22Rv1 (cell line): Measurements from ENCODE around the gene ABCA4.

ENCODE experiments used
- H3K27ac ChIP-seq: fragments of 450-650 bp; 2 replicates; pipeline ENCODE4 v1.5.1; 2017
- CTCF ChIP-seq: fragments of 450-650 bp; IDR thresholded peaks from 2 replicates; pipeline ENCODE4 v1.5.1; 2017; ENCODE audit warnings: mild to moderate bottlenecking
- ZFX ChIP-seq: fragments of 450-650 bp; IDR thresholded peaks from 2 replicates; pipeline ENCODE4 v1.6.1; 2017; ENCODE audit warnings: antibody characterized with exemption, borderline replicate concordance

Gene ABCA4

GRCh38 chr1:94109478-94109877, 11.5 kb downstream of the ABCA4 start:
- TF ChIP-seq CTCF (no peak), ZFX (no peak)
- H3K27ac ChIP-seq: no peak overlapping the region

- no peak overlapping the region for H3K27ac ChIP-seq
- TF ChIP-seq ZFX (no peak), CTCF (no peak)
These were observed 13.8 kb downstream of the ABCA4 start for GRCh38 chr1:94107141-94107540.

DNA sequence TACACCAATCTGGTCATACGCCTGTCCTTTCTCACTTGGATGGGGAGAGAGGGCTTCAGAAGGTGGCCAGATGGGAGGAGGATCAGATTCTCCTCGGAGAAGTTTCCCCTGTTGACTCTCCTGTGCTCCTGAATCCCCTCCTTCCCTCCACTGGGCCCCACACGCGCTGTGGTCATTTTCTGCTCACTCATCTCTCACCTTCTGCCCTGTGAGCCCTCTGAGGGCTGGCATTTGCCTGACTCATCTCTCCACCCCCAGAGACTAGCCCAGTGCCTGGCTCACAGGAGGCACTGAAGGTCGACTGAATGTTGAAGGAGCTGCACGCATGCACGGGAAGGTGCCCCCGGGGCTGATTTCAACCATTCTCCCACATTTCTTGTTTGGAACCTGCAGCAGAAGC, 14.2 kb downstream of the ABCA4 start:
- TF ChIP-seq CTCF: no peak
- TF ChIP-seq ZFX: no peak
- no peak overlapping the region for H3K27ac ChIP-seq

DNA sequence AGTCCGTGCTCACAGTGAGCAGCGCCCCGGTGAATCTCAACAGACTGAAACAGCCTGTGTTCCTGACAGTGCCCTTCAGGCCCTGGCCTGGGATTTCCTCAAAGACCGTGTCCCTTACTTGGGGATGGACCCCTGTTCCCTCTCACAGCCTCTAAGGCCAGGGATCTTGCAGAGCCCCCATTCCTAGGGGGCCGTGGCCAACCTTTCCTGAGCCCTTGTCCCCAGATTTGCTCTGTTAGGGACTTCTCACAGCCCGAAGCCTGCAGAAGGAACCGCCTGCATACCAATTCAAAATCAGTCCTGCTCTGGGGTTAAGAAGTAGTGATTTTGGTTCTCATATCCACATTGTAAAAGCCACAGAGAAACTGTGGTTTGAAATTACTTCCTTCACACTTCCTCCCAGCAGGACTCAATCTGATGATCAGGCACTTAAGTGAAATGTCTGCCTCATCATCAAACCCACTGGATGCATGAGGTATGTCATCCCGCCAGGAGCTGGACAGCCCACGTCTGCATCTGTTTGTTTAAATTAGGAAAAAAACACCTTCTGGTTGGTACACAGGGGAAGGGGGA, 14.9 kb downstream of the ABCA4 start:
- no peak for TF ChIP-seq ZFX
- no peak for TF ChIP-seq CTCF
- no peak overlapping the region for H3K27ac ChIP-seq

DNA sequence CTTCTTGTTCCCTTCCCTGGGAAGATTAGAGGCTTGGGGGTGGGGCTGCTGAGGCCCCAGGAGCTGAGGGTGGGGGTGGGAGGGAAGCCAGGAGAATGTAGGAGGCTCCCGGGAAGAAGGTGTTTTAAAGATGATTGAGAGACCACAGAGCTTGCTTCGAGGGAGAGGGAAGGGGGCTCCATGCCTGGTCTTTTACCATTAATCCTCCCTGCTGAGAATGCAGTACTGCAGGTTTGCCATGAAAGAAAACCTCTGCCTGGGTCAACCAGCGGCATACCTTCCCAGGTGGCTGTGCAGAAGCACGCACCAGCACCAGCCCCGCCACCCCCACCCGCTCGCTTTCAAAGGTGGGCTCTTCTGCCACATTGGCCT, 15.4 kb downstream of the ABCA4 start:
- H3K27ac ChIP-seq: peak overlapping the region; percentile 44; the same call in 1 of the 2 replicates
- TF ChIP-seq ZFX: no peak
- no peak for TF ChIP-seq CTCF

GRCh38 chr1:94104776-94105580, 16.0 kb downstream of the ABCA4 start:
- no peak for TF ChIP-seq ZFX
- TF ChIP-seq CTCF: no peak
- H3K27ac ChIP-seq: peak overlapping the region; percentile 44; the same call in 1 of the 2 replicates

DNA sequence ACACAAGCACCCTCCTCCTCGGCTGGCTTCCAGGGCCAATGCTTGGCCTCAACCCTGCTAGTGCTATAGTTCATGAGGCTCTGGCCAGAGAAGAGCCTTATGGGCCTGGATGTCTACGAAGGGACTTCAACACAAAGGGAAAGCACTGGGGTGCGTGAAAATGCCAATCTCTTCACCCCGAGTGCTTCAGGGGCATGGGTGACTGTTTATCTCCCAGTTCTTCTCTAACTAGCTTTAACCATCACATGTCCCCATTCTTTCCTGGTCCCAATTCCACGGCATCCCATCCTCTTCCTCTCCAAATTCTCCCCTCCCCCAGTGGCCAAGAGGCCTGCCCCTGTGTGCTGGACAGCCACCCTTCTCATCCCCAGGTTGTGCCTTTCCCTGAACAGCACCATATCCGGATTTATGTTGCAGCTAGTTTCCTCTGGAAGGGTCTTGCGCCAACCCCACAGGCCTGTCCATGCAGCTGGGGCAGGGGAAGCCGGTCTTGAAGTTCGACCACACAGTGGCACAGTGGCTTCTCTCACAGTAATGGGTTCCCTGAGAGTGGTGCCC, 16.7 kb downstream of the ABCA4 start:
- TF ChIP-seq ZFX (no peak), CTCF (no peak)
- H3K27ac ChIP-seq: peak overlapping the region; percentile 44; the same call in 1 of the 2 replicates
